COLO668 (cell line): Measurements from ENCODE around the gene ABO.
"Not testable (repeated sequence)": the region's sequence is repeated elsewhere in the genome, so short reads cannot be mapped to it uniquely, and the experiment has no call there.

Source experiments
- DNase-seq: peaks from one replicate; lab custom pipeline; 2025; ENCODE audit not compliant: unreplicated experiment; lab: John Stamatoyannopoulos, UW

ABO gene

DNA sequence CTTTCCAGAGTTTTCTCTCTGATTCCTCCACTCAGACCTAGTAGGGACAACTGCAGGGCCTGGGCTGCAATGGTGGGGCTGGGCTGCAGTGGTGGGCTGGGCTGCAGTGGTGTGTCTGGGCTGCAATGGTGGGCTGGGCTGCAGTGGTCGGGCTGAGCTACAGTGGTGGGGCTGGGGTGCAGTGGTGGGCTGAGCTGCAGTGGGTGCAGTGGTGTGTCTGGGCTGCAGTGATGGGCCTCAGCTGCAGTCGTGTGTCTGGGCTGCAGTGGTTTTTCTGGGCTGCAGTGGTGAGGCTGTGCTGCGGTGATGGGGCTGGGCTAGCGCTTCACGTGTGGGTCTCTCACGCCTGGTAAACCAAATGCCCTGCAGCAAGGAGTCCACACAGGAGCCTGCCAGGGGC lies 27.4 kb downstream of the ABO start:
- DNase-seq: no peak

DNA sequence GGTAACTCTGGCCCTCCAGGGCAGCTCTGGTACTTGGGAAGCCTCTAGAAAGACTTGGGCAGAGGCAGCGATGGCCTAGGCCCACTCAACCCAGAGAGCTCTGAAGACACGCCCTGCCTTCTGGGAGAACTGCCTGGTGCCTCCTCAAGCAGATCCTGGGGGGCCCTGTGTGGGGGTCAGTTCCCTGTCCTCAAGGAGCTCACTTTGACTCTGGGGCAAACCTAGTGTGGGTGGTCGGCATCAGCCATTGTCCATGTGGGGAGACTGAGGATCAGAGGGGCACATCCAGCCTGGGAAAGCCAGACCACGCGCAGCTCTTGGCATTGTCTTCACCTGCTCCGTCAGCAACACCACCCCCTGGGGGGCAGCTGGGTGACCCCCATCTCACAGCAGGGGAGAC lies 28.0 kb downstream of the ABO start:
- no peak for DNase-seq

- no peak for DNase-seq
Observed at GRCh38 chr9:133246562-133246961, 28.4 kb downstream of the ABO start.

DNA sequence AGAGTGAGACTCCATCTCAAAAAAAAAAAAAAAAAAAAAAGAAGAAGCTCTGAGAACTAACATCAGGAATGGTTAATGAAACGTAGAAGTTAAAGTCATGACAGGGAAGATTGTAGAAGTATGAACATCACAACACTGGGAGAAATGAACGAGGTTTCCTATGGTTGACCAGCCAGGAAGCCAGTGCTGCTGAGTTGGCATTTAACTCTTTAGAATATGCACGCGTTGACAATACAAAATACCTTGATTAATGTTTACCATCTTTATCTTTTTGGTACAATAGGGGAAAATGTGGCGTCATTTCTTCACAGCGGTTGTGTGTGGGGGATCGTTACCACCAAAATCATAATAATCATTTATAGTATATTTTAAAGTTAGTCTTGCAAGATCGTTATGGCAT lies 32.0 kb downstream of the ABO start:
- no peak for DNase-seq

- no peak for DNase-seq
Observed at GRCh38 chr9:133242241-133242640, 32.8 kb downstream of the ABO start.

DNA sequence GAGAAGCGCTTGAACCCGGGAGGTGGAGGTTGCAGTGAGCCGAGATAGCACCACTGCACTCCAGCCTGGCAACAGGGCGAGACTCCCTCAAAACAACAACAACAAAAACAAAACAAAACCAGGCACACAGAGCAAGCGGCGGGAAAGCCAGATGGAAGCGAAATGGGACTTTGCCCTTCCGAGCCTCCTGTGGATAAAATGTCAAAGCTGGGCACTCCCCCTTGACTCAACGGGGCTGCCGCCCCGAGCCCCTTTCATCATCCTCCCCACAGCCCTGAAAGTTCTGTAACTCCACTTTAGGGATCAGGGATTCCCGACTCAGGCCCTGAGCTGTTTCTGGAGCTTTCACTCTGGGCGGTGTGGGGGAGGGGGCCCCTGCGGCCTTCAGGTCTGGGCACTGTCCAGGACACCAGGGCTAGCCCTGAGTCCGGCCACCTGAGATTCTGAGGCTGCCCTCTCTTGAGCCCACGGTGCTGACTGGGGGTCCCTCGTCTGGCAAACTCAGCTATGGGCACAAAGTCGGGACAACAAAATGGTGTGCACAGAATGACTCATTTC lies 35.4 kb downstream of the ABO start:
- no peak for DNase-seq

DNA sequence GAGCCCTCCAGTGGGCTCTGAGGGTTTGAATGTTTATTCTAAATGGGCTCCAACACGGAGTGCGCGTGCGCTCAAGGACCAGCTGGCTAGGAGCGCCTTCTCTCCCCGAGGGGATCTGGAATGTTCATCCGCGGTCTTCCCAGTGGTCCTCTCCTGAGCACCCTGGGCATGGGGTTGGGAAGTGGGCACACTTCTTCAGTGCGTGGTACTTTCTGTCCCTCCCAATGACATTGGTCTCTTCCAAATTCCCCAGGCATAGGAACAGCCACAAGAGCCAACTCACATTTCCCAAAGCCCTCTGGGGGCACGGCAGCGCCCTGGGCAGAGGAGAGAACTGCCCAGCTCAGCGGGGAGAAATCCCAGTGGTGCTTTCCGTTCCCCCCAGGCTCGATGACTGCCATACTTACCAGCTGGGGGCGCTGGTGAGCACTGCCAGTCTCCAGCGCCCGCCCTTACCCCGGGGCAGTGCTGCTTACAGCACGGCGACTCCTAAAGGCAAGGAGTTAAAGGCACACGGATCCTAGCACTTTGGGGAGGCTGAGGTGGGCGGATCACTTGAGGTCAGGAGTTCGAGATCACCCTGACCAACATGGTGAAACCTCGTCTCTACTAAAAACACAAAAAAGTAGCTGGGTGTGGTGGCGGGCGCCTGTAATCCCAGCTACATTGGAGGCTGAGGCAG lies 36.0 kb downstream of the ABO start:
- DNase-seq: peak; percentile 42

GRCh38 chr9:133238272-133238850 lies 36.6 kb downstream of the ABO start:
- no peak for DNase-seq

- DNase-seq: no peak
Observed at GRCh38 chr9:133237035-133237731, 37.8 kb downstream of the ABO start.

DNA sequence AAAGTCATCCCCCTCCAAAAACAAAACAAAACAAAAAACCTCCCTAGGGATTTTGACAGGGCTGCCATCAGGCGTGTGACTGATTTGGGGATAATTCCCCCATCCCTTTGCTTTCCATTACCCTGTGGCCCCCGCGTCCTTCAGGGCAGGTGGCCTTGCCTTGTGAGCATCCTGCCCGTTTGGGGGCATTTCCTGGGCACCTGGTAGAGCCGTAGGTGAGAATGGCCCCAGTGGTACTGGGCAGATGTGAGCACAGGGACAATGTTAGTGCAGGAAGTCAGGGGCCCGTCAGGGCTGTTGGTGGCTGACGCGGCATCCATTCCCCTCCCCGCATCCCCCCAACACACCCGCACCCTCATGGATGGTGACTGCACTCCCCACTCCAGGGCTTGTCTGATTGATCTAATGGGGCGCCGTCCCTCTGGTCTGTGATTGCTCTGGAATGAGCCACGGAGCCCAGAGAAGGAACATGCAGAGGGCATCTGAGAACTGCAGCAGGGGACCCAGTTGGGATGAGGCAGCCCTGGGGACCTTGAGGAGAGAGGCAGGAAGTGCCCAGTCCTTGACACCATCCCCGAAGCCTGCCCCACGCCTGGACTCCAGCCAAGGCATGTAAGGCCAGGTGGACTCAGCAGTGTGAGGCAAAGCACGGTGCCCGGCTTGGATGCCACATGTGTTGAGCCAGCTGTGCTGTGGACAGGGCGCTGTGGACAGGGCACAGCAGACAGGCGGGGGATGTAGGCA lies 38.5 kb downstream of the ABO start:
- DNase-seq: peak; percentile 34

GRCh38 chr9:133235549-133236222 lies 39.3 kb downstream of the ABO start:
- DNase-seq: no peak

DNA sequence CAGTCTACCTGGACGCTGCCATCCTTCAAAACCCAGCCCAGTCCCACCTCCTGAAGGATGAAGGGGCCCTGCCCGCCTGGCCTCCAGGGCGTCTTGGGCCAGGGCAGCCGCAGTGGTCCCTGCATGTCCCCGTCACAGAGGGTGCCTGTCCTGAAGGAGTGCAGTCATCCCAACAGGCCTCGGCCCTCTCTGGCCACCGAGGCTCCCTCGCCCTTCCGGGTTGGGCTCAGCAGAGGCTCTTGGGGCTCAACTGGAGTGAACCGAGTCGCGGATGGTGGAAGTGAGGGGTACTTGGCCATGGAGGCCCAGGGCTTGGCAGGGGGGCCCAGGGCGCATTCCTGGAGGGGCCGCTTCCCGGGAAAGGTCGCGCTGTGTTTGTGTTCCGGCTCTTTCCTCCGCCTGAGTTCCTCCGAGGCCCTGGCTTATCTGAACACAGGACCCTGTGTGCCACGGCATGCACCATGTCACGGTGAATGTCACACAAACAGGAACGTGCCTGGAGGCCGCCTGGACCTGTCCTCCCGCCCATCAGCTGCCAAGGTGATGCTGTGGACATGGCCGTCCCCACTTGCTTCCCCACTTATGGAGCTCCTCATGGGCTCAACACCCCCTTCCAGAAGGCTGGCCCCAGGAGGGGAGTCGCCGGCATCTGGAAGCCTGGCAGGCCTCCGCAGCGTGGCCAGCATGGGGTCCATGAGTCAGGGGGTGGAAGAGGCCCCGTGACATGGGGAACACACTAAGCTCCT lies 40.3 kb downstream of the ABO start:
- no peak for DNase-seq

- DNase-seq: no peak
Observed at GRCh38 chr9:133233681-133234432, 41.1 kb downstream of the ABO start.

DNA sequence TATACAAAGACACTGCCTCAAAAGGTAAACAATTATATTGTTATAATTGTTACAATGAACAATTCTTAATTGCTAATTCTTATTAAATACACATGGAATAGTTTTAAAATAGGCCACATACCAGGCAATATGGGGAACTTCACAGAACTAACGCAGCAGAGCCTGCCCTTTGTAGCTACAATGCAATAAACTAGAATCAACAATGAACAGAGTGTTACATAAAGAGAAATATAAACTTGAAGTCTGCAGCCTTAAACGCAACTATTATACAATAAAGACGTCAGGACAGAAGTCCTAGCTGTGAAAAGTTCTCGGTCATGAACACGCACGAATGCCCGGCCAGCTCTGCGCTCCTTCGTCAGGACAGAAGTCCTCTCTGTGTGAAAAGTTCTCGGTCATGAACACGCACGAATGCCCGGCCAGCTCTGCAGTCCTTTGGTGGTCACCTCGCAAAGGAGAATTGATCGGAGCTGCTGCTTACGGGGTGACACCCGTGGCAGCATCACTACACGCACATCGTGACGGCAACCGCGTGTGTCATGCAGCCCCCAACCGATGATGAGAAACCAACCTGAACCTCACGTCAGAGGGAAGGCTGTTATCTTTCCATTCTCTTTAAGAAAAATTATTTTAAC lies 43.0 kb downstream of the ABO start:
- not testable (repeated sequence) for DNase-seq

- not testable (repeated sequence) for DNase-seq
Observed at GRCh38 chr9:133230514-133230913, 44.5 kb downstream of the ABO start.

- DNase-seq: no peak
Observed at GRCh38 chr9:133230093-133230492, 44.9 kb downstream of the ABO start.

- DNase-seq: not testable (repeated sequence)
Observed at GRCh38 chr9:133228474-133229193, 46.4 kb downstream of the ABO start.

GRCh38 chr9:133227996-133228395 lies 47.0 kb downstream of the ABO start:
- not testable (repeated sequence) for DNase-seq
